Stimulated activated CD8-positive, alpha-beta memory T cell treated with anti-CD3 and anti-CD28 coated beads, Interleukin-12 subunit alpha, Interleukin-12 subunit beta, amount 100 ng/mL, for 24 hours (primary cell): ENCODE data around the gene CNNM3.
"Not testable (repeated sequence)": the region's sequence is repeated elsewhere in the genome, so short reads cannot be mapped to it uniquely, and the experiment has no call there.

Experiments used
- DNase-seq: peaks from one replicate; pipeline ENCODE4 v3.0.0-alpha.2; 2020; ENCODE audit errors: extremely low read depth

Gene CNNM3

GRCh38 chr2:96799623-96799935 lies 16.5 kb upstream of the CNNM3 start:
- DNase-seq, result no peak

- no peak for DNase-seq
Measured at GRCh38 chr2:96800061-96801004, 15.7 kb upstream of the CNNM3 start.

GRCh38 chr2:96801005-96801785 lies 14.9 kb upstream of the CNNM3 start:
- no peak for DNase-seq

GRCh38 chr2:96801786-96802595 lies 14.1 kb upstream of the CNNM3 start:
- no peak for DNase-seq

- DNase-seq, result no peak
Measured at GRCh38 chr2:96802721-96803120, 13.3 kb upstream of the CNNM3 start.

GRCh38 chr2:96804986-96805385 lies 11.1 kb upstream of the CNNM3 start:
- DNase-seq, result no peak

- not testable (repeated sequence) for DNase-seq
Measured at GRCh38 chr2:96805946-96806345, 10.1 kb upstream of the CNNM3 start.

- no peak for DNase-seq
Measured at GRCh38 chr2:96806468-96807126, 9.5 kb upstream of the CNNM3 start.

- no peak for DNase-seq
Measured at GRCh38 chr2:96807127-96807471, 9.0 kb upstream of the CNNM3 start.

GRCh38 chr2:96808176-96808837 lies 7.8 kb upstream of the CNNM3 start:
- DNase-seq, result no peak

GRCh38 chr2:96809216-96809882 lies 6.7 kb upstream of the CNNM3 start:
- no peak for DNase-seq

GRCh38 chr2:96809951-96810782 lies 5.9 kb upstream of the CNNM3 start:
- no peak for DNase-seq

- DNase-seq, result no peak
Measured at GRCh38 chr2:96810783-96811192, 5.3 kb upstream of the CNNM3 start.

- no peak for DNase-seq
Measured at GRCh38 chr2:96811917-96812316, 4.2 kb upstream of the CNNM3 start.

- DNase-seq, result no peak
Measured at GRCh38 chr2:96813656-96814055, 2.4 kb upstream of the CNNM3 start.

GRCh38 chr2:96815326-96816126 lies 542 bp upstream of the CNNM3 start:
- DNase-seq, result no peak

- DNase-seq, result no peak
Measured at GRCh38 chr2:96816836-96817702, 1.0 kb downstream of the CNNM3 start.

GRCh38 chr2:96817882-96818281 lies 1.8 kb downstream of the CNNM3 start:
- DNase-seq, result no peak
